Thyroid gland (tissue), 4 donors: Measurements from ENCODE around the gene HAGHL. TPM values are rescaled to one million over a fixed set of nuclear protein-coding genes. Genes with fewer than 3 reads are reported as not detected.

Experiments used
- DNase-seq, 2 donors: peaks; one replicate each; pipeline ENCODE4 v3.0.0-alpha.2; 2019
- H3K27ac ChIP-seq, 3 donors: fragments of 200-600 bp; sonication (generic); 1 replicate in 2 of 3; 2 replicates in 1 of 3; pipeline ENCODE4 v1.5.1; 2016 to 2019; ENCODE audit warnings: mild to moderate bottlenecking in 1 of 3, moderate library complexity in 1 of 3
- H3K27me3 ChIP-seq: fragments of 200-600 bp; sonication (generic); one replicate; pipeline ENCODE4 v1.5.1; 2019
- H3K36me3 ChIP-seq, 2 donors: fragments of 200-600 bp; sonication (generic); one replicate each; pipeline ENCODE4 v1.5.1; 2016 to 2019
- H3K4me1 ChIP-seq, 2 donors: fragments of 200-600 bp; sonication (generic); one replicate each; pipeline ENCODE4 v1.5.1; 2017 to 2019
- H3K4me3 ChIP-seq, 3 donors: fragments of 200-600 bp; sonication (generic); replicated peaks in 1 of 3; 1 replicate in 2 of 3; 2 replicates in 1 of 3; pipeline ENCODE4 v1.5.1; 2016; ENCODE audit warnings: mild to moderate bottlenecking in 1 of 3
- H3K9me3 ChIP-seq: fragments of 200-600 bp; sonication (generic); one replicate; pipeline ENCODE4 v1.5.1; 2017
- CTCF ChIP-seq, 6 experiments: fragments of 200-600 bp in 3 of 6; fragments of 450-650 bp in 3 of 6; sonication (generic) in 3 of 6; IDR thresholded peaks; one replicate each; pipeline ENCODE4 v1.5.1; 2016 to 2019; ENCODE audit warnings: antibody characterized with exemption in 6 of 6, mild to moderate bottlenecking in 2 of 6, inconsistent platforms in 1 of 6, moderate library complexity in 1 of 6
- POLR2A ChIP-seq, 2 donors: fragments of 450-650 bp; IDR thresholded peaks; one replicate each; pipeline ENCODE4 v1.6.1; 2017; ENCODE audit warnings: antibody characterized with exemption in 2 of 2, mild to moderate bottlenecking in 2 of 2, moderate library complexity in 1 of 2
- WGBS, 2 donors: methylation state at CpG; one replicate each; pipeline ENCODE4 v1.1.5; 2017; 5-methylcytosine and 5-hydroxymethylcytosine counted together
- intact Hi-C: fragments of 100-400 bp; cut with DNase I; formaldehyde crosslinking; loops from one replicate; pipeline ENCODE4 v1.15.1; 2023
- total RNA-seq, 4 donors: library from RNA; depleted of rRNA; stranded (reverse); fragments of >200 nt; gene quantifications; one replicate each; pipeline ENCODE4 v1.2.3, GENCODE V29; 2016

HAGHL gene
- total RNA-seq, 4 donors from 2014 or later = 3.8 to 8.7 (median 5.1) TPM; not detected in 1

GRCh38 chr16:720447-720989 lies 6.4 kb upstream of the HAGHL start:
- intact Hi-C loops = no loop called here
- 0% methylated on average over 5 to 11 of the region's 38 CpGs for WGBS, 2 donors
- peaks cover 24 to 46% of the 10 kb centered on the region in 2 donors for H3K4me1 ChIP-seq

GRCh38 chr16:720990-721764 lies 5.7 kb upstream of the HAGHL start, which contains the start of gene ANTKMT:
ANTKMT (plus strand) TSS chr16:721146; CDS start chr16:721275, 129 bp downstream.
- Histone ChIP-seq H3K9me3 (no peaks in the 10 kb centered on the region), H3K36me3 (no peaks in the 10 kb centered on the region), H3K4me1 (peaks cover 20 to 43% of the 10 kb centered on the region in 2 donors), H3K27me3 (no peaks in the 10 kb centered on the region), H3K4me3 (peak within 1 kb of the TSS; percentile 41 to 84 (median 46)), H3K27ac (peak within 1 kb of the TSS; percentile 66 to 86 (median 73))
- WGBS, 2 donors = 0 to 80% methylated on average over 1 to 34 of the region's 106 CpGs
- TF ChIP-seq CTCF (IDR thresholded peaks at IDR 0.05) (peak in 2 of 6 experiments; percentile 19 to 36), POLR2A (IDR thresholded peaks at IDR 0.05) (peak; percentile 21 to 77)
- peak; percentile 84 to 88 for DNase-seq
- intact Hi-C loops = no loop called here

More at GRCh38 chr16:720447-720989, 6.4 kb upstream of the HAGHL start:
- H3K27me3 ChIP-seq = no peaks in the 10 kb centered on the region
- peak; percentile 30 to 34 for DNase-seq
- TF ChIP-seq CTCF (IDR thresholded peaks at IDR 0.05) = no peak
- no peak for TF ChIP-seq POLR2A (IDR thresholded peaks at IDR 0.05)
- H3K9me3 ChIP-seq = no peaks in the 10 kb centered on the region
- peak overlapping the region; percentile 66 to 86 (median 73) for H3K27ac ChIP-seq
- no peaks in the 10 kb centered on the region for H3K36me3 ChIP-seq
- H3K4me3 ChIP-seq = peak overlapping the region; percentile 41 to 84 (median 46)

- 93% methylated on average over 3 to 12 of the region's 51 CpGs for WGBS, 2 donors
- no peak for DNase-seq
- H3K9me3 ChIP-seq = no peaks in the 10 kb centered on the region
- TF ChIP-seq POLR2A (IDR thresholded peaks at IDR 0.05) (no peak), CTCF (IDR thresholded peaks at IDR 0.05) (no peak)
- H3K27me3 ChIP-seq = no peaks in the 10 kb centered on the region
- no peaks in the 10 kb centered on the region for H3K36me3 ChIP-seq
- peak overlapping the region in 1 of 3 donors; percentile 86 for H3K27ac ChIP-seq
- H3K4me3 ChIP-seq = peak overlapping the region in 1 of 3 donors; percentile 84
- H3K4me1 ChIP-seq = peaks cover 17 to 40% of the 10 kb centered on the region in 2 donors
- intact Hi-C loops = no loop called here
Measured at GRCh38 chr16:721765-722540, 5.0 kb upstream of the HAGHL start.

DNA sequence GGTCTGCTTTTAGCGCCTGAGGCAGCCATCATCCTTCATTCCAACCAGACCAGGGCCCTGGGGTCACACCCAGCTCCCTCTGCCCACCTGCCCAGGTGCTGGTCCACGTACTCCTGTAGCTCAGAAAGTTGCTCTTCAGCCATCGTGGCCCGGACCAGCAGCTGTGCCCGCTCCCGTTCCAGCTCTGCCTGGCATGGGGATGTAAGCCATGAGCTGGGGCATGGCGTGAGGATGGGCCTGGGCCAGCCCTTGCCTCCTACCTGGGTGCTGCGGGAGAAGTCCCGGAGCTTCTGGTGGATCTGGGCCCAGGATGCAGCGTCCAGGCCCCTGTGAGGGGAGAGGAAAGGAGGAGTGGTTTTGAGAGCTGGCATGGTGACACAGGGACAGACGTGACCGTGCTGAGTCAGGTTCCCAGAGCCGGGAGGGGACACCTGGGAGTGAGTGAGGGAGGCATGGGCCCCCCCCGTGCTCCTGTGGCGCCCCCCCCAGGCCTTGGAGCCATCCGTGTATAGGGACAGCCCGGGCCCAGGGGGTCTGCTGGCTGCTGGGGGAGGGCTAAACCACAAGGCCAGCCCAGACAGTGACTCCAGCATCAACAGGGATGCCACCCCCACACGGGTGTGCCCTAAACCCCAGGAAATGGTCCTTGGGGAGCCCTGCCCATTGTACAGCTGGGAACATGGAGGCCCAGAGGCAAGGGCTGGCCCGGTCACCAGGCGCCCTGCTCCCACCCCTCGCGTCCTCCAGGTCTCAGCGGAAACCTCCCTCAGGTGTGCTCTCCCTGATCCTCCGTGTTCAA lies 3.9 kb upstream of the HAGHL start:
- Histone ChIP-seq H3K4me3 (no peak overlapping the region), H3K9me3 (no peaks in the 10 kb centered on the region), H3K27ac (no peak overlapping the region), H3K36me3 (no peaks in the 10 kb centered on the region), H3K27me3 (no peaks in the 10 kb centered on the region), H3K4me1 (peaks cover 27 to 49% of the 10 kb centered on the region in 2 donors)
- TF ChIP-seq POLR2A (IDR thresholded peaks at IDR 0.05) (no peak), CTCF (IDR thresholded peaks at IDR 0.05) (no peak)
- no peak for DNase-seq
- intact Hi-C loops = no loop called here
- 86 to 94% methylated on average over 14 to 23 of the region's 24 CpGs for WGBS, 2 donors
